HG02571 (cell line): ENCODE results near the gene PCDH10.

ENCODE experiments used
- ATAC-seq: cut with Tn5 transposase; IDR thresholded peaks from one replicate; pipeline ENCODE4 v1.9.1; 2021; ENCODE audit warnings: mild to moderate bottlenecking, moderate library complexity; ENCODE audit not compliant: unreplicated experiment

Gene PCDH10, protein sequence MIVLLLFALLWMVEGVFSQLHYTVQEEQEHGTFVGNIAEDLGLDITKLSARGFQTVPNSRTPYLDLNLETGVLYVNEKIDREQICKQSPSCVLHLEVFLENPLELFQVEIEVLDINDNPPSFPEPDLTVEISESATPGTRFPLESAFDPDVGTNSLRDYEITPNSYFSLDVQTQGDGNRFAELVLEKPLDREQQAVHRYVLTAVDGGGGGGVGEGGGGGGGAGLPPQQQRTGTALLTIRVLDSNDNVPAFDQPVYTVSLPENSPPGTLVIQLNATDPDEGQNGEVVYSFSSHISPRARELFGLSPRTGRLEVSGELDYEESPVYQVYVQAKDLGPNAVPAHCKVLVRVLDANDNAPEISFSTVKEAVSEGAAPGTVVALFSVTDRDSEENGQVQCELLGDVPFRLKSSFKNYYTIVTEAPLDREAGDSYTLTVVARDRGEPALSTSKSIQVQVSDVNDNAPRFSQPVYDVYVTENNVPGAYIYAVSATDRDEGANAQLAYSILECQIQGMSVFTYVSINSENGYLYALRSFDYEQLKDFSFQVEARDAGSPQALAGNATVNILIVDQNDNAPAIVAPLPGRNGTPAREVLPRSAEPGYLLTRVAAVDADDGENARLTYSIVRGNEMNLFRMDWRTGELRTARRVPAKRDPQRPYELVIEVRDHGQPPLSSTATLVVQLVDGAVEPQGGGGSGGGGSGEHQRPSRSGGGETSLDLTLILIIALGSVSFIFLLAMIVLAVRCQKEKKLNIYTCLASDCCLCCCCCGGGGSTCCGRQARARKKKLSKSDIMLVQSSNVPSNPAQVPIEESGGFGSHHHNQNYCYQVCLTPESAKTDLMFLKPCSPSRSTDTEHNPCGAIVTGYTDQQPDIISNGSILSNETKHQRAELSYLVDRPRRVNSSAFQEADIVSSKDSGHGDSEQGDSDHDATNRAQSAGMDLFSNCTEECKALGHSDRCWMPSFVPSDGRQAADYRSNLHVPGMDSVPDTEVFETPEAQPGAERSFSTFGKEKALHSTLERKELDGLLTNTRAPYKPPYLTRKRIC

DNA sequence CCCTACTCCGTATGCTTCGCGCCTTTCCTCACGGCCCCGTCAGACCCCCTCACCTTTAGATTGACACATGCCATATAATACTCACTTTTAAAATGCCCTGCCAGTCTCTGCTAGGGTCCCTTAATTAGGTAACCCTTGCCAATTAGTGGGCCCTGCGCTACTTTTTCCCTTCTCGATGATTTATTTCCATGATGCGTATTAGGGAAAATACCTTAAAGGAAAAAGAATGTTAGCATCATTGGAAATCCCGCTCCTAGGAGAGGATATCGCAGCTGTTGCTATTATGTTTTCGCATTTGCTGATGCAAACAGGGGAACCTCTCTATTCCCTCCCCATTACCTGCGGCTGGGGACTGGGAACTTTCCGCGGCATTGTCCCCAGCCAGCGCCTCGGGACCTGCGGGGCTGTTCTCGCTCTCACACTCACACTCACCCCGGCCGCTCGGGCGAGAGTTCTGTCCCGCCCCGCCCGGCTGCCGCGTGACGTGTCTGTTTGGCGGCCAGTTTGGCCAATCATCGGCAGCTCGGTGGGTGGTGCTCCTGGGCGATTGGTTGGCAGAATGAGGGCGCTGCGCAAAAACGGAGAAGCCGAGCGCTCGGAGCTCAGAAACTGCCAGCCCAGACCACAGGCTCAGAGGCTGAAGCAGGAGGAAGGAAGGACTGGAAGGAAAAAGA is at the start of gene PCDH10:
PCDH10 (plus strand) TSS at position 605 of the 674 bp plus-strand sequence. CDS start 847 bp downstream, outside the sequence.
- no peak for ATAC-seq

DNA sequence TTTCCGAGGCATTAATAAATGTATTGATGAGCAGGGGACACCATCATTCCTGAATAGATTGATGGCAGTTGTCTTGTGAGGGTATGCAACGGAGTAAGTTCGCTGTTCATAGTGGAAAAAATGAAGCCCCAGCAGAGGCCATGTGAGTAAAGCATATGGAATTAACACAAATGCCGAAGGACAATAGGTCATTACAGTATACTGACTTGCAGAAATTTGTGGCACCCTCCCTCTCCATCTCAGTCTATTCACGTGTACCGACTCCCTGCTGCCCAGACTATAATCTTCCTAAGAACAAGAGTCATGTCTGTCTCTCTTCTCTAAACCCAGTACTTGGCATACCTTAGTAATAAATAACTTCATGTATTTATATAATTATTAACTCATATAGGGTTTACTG is 47.1 kb upstream of the PCDH10 start:
- ATAC-seq, result no peak

DNA sequence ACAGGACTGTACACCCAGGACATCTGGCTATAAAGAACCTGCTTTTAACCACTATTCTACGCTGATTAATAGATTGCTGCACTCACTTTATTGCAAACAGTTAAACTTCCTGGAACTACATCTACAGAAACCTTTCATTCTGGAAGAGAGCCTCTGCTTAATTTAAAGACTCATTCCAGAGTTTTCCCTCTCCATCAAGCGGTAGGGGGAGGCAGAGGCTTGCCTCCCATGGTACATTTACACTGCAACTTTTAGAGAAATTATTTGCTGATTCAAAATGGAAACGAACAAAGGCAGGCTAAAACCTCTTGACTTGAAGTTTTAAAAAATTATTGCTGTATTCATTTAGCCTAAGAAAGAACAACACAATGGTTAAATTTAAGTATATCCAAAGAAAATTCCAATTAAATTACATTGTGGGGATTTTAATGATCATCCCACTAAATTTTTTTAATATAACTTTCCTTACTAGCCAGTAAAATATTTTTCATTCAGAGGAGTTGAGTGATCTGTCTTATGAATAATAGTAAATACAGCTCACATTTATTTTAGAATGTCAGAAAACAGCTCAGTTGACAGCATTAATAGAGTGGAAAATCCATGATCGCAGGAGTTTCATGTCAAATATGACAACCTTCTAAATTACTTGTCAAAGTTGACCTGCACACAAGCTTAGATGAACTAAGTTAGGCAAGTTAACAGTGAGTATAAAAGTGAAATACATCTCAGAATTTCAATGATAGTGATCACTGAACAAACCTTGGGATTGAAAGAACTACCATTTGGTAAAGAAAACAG is 46.3 kb upstream of the PCDH10 start:
- no peak for ATAC-seq

DNA sequence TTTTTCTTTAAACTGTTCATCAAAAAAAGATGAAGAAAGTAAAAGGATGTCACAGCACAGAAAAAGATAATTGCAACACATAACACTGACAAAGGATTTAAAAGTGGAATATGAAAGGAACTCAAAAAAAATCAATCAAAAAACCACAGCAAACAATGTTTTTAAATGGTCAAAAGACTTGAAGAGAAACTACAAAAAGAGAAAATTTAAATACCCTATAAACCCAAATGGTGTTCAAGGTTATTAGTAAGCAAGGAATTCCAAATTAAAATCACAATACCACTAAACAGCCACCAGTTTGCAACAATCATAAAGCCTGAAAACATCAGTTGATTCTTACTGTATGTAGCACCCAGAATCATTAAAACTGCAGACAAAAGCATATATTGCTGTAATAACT is 36.5 kb upstream of the PCDH10 start:
- no peak for ATAC-seq

DNA sequence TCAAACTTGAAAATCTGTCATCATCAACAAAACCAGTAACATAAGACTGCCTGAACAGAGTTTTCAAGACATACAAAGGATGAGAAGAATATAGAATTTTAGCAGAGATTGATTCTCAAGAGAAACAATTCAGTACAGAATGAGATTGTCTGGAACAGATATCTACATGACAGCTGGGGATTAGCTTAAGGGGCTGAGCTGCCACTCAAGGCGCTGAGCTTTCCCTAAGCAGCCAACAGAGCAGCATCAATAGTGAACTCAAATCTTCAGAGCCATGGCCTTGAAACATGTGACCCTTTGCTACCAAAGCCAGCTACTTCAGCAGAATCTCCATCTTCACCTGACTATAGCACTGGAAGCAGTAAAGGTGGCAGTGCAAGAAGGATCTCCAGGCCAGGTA is 24.3 kb upstream of the PCDH10 start:
- ATAC-seq, result no peak

DNA sequence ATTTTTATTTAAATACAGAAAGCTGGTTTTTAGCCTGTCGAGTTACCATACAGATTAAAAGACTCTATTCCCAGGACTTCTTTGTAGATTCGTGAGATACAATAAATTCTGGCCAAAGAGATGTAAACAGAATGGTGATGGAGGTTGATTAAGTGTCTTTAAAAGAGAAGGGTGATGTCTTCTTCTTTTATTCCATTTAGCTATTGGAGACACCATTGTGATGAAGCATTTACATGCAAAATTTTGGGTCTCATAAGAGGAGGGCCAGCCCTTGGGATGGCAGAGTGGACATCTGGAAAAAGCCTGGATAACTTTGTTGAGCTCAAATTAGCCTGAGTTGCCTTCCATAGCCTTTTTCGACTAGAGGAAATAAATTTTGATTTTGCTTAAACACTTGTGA is 21.6 kb upstream of the PCDH10 start:
- ATAC-seq, result no peak

DNA sequence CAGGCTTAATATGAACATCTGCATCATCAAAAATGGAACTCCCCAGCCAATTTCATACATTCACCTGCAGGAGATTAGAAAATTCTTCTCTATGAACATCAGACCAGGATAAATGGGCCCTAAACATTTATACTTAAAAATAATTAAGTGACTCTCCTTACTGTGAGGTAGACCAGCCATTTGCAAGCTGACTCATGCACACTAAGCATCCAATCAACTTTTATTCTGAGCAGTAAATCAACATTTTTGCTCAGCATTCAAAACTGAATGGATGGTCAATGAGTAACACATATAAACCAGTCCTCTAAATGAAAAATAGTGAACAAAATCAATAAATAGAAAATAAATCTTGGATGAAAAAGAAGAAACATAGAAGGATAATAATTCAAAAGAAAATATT is 19.9 kb upstream of the PCDH10 start:
- ATAC-seq, result no peak

DNA sequence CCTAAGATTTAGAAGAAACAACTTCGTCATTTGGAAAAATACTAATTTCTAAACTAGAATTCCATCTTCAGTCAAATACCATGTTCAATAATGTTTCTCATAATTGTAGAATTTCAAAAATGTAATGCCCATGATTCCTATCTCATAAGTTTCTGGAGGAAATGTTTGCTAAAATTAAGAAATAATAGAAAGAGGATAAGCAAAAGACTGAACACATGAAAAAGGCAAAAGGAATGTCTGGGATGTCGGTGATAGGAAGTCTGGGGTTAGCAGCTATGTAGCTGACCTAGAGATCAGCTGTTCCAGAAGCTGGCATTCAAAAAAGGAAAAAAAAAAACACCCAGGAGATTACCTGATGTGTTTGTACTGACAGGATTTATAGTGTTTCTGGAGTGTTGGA is 18.9 kb upstream of the PCDH10 start:
- no peak for ATAC-seq

DNA sequence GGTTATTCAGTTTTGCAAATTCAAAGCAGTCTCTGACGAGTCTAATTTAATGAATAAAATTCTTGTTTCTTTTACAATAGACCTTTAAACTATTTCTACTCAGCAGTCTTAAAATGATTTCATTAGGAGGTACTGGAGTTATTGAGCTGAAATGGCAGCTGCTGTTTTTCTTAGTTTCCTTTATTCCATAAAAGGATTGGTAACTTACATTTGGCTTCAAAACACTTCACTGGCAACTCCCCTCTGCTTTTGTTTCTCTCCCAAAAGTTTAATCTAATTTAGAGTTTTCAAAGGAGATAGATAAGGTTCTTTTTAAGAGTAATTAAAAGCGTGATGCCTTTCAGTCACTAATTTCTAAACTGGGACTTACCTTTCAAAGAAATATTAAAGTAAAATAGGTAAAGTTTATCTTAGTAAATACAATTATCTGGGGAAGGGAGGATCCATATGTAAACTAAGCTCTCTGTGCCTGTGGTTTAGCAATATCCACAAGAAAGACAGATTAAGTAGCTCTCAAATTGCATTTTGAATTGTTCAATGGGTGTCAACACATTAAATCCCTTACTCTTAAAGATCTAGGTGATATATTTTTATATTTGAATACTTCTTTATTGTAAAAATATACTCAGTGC is 17.1 kb upstream of the PCDH10 start:
- no peak for ATAC-seq

DNA sequence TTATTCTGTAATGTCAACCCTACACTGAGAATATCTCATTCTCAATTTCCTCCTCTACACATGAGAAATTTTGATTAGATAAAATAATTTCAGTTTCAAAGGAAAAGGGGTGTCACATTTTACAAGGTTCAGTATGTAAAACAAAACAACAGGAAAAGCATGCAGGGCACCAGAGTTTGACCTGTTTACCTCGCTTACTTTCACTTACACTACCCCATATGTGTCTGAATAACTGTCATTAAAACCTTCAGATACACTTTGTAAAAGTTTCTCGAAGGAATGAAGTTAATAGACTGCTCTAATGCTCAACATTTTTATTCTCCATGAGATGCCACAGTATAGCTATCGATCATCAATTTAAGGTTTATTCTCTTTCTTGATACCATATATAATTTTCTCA is 12.3 kb upstream of the PCDH10 start:
- ATAC-seq, result no peak

DNA sequence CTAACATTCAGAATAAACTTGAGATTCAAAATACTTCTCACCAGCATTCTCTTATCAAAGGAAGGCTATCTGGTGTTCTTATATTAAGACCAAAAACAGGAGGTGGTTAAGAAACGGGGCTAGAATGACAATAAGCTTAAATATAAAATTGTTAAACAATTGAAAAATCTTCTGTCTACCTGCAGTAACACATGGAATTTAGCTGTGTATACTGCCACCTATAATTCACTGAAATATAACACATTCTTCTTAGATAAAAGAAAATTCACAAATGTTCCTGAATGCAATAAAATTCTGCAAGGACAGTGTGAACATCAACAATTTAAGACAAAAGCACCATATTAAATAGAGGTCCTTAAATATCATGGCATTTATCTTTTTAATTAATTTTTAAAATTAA is 11.5 kb upstream of the PCDH10 start:
- ATAC-seq, result no peak

DNA sequence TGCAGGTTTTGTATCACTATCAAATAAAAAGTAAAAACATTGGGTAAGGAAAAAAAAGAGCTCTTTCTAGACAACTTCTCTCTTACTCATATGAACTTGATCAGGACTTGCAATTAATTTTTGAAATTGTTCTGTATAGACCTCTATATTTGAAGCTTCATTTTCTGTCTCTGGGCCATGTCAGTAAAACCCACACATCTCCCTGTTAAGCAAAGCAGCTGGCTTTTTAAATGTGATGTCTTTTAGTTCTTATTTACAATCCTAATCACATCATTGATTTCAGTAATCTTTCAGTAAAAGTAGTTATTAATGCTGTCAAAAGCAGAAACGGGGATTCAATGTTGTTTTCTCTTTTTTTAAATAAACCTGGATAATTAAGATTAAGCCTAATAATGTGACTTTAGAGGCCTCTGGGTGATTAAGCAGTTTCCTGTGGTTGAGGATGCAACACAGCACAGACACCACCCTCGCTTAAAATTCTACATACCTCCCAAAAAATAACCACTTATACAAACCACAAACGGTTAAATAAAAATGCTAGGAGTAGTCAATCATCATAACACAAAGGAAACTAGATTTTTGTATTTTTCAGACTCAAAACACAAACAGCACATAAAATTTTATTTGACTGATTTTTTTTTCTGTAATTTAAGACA is 5.2 kb upstream of the PCDH10 start:
- no peak for ATAC-seq

DNA sequence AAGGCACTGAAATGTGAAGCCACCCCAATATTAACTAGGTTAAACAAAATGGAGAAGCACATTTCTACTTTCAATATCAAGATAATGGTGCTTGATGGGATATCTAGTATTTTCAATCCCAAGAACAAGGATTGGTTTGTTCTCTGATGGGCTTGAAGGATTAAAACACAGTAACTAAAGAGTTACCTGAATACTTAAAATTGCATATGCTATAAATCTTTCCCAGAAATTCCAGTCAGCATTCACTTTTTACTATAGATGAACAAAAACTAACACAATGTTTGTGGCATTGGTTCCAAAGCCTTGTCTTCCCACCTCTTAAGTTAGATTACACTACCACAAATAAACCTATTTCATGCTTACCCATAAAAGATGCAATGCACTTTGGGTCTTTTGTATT is 3.9 kb upstream of the PCDH10 start:
- ATAC-seq, result no peak

DNA sequence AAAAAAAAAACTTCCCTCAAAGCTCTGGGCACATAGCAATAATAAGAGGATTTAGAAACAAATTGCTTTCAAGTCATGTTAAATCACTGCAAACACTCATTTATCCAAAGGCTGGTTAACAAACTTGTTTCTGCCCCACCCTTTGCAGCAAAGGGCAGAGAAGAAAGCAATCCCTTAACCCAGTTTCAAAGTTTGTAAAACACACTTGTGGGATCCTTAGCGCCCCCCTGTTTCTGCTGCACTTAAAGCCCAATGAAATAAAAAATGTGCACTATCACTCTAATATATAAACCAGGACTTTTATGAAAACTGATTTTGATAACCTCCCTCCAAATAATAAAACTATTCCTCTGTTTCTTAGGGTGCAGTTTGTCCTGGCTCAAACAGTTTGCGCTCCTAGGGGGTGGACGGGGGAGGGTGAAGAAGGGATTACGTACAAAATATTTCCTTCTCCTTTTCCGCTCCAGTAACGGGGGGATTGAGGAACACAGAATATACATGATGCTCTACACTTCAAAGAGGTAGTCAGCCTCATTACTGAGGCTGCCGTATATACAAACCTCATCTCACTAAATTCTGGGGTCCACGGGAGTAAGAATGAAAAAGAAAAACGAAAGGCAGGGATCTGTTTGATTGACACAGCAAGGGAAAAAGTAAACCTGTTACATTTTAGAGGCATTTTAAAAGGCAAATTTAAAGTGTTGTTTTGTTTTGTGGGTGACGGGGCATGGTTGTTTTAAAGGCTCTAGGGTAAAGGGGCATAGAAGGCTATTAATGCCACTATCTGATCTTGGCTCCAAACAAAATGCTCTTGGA is 3.1 kb upstream of the PCDH10 start:
- ATAC-seq, result no peak

DNA sequence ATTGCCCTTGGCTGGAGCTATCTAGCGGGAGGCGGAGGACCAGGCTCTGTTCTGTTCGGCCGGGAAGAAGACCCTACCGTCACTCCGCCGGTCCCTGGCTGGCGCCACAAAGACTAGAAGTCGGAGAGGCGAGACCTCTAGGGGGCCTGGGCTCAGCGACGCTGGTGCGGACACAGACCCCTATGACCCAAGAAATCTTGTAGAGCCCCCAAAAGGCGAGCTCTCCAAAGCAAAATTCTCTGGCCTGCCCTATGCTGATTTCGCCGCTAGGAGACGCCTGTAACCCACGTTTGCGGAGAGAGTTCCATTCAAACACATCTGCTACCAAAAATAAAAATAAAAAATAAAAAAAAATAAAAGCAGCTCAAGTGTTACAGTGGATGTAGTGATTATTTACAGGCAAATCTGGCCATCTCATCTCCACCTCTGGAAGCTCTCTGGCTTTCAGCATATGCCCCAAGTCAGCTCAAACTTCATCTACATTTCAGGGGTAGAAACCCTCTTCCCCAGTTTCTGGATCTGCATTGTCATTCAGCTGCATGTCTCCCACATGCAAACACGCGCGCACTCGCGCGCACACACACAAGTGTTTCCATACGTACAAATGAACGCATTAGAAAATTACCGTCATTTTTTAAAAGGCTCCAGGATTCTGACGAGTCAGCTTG is 2.4 kb upstream of the PCDH10 start:
- no peak for ATAC-seq

DNA sequence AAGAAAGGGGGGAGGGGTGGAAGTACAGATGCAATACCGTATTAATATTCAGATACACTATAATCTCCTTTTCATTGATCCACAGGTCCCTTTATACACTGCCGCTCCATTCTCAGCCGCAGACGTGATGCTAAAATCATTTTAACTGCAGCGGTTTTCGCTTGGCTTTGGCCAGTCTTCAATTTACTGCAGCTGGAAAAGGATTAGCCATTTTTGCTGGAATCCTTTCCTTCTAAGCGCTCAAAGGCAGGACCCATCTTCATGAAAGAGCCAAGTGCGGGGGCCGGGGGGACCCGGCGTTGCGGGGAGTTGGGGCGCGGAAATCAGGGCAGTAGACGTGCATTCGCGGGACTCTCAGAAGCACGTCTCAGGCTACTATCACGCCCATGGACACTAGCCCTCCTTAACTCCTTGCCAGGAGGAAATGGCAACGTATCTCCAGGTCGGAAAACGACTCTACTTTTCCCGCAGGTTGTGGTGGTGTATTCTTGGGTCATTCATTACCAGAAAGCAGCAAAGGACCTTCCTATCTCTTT is 1.7 kb upstream of the PCDH10 start:
- no peak for ATAC-seq

DNA sequence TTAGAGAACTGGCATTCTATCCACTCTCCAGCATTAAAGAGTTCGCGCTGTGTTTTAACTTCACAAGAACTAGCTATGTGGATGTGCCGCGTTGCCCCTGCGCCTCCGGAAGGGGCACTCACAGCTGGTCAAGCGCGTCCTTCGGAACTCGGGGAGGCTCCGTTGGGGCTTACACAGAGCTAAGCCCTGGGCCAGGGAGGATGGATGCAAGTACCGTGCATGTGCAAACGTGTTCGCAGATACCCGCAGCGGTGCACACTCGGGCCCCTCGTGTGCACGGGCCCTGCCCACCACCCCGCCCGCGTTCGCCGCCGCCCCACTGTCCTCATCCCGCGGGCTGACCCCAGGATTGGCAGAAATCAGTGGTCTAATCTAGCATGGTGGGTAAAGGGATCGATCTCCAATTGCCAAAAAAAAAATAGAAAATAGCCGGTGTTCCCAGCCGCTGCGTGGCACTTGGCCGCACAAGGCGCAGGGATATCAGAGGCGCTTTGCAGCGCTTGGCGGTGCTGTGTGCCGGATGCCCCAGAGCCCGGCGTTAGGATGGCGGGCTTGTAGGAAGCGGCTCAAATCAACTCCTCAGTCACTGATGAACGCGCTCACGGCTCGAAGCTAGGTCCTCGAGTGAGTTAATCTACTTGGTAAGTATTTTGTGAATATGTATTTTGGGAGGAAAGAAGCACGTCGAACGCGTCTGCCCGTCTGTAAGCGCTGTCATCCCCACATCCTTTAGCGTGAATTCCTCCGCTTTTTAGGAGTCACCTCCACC is 989 bp upstream of the PCDH10 start:
- no peak for ATAC-seq
